ENCODE measurements around the gene OR52R1.

DNA sequence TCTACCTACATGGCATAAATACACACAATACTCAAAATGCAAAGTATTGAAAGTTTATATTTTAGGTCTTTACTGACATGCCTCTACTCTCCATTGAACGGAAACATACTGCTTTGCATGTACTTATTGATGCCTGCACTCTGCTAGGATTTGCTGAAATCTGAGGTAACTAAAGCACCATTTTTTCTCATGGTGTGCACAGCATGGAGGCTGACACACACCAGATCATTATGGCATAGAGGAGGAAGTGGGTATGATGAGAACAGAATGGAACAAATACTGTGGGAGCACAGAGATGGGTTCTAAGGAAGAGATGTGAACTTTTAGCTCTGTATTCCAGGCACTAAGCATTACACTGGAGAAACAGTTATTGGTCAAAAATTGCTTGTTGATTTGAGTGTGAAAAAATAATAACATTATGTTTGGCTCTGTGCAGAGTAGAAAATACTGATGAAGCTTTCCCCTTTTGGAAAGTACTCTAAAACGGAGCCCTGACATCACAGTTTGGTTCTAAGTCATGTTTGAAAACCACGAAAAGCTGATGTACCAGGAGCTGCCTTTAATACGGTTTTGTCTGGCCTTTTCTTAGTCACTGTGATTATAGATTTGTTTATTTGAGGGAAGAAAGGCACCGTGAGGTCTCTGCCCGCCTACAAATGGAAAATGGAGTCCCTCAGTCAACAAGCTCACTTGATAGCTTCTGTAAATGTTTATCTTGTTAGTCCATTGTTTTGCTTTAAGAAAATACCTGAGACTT is 5.6 kb downstream of the OR52R1 start:
- TF ChIP-seq, protein P1, sequence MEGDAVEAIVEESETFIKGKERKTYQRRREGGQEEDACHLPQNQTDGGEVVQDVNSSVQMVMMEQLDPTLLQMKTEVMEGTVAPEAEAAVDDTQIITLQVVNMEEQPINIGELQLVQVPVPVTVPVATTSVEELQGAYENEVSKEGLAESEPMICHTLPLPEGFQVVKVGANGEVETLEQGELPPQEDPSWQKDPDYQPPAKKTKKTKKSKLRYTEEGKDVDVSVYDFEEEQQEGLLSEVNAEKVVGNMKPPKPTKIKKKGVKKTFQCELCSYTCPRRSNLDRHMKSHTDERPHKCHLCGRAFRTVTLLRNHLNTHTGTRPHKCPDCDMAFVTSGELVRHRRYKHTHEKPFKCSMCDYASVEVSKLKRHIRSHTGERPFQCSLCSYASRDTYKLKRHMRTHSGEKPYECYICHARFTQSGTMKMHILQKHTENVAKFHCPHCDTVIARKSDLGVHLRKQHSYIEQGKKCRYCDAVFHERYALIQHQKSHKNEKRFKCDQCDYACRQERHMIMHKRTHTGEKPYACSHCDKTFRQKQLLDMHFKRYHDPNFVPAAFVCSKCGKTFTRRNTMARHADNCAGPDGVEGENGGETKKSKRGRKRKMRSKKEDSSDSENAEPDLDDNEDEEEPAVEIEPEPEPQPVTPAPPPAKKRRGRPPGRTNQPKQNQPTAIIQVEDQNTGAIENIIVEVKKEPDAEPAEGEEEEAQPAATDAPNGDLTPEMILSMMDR (conservative IDR thresholded peaks at IDR 0.05; ENCODE audit: low read length), result no peak
- no peak for TF ChIP-seq EZH2phosphoT487 (IDR thresholded peaks at IDR 0.05; ENCODE audit: borderline replicate concordance, low read depth, low read length)
